Keratinocyte (primary cell): ENCODE data around the gene CDH12. TPM values are rescaled to one million over a fixed set of nuclear protein-coding genes. Genes with fewer than 3 reads are reported as not detected.

Experiments used
- DNase-seq: peaks from one replicate; pipeline ENCODE4 v3.0.0-alpha.2; 2011; ENCODE audit warnings: low read depth, missing footprints, low spot score
- FAIRE-seq: peaks from 2 replicates; lab custom pipeline; 2011; peaks lifted over from hg19 to GRCh38; lab: Jason Lieb, UNC
- H2AFZ ChIP-seq: 2 replicates; pipeline ENCODE4 v1.6.0; 2012; ENCODE audit warnings: low read length, control low read depth, inconsistent platforms; ENCODE audit not compliant: control insufficient read depth
- H3K27ac ChIP-seq: 2 replicates; pipeline ENCODE4 v1.5.1; 2011; ENCODE audit warnings: low read length; ENCODE audit not compliant: control insufficient read depth, insufficient read depth
- H3K27me3 ChIP-seq: 3 replicates; pipeline ENCODE4 v1.6.0; 2011; ENCODE audit warnings: low read length; ENCODE audit not compliant: control insufficient read depth, insufficient read depth; ENCODE audit errors: extremely low read depth
- H3K36me3 ChIP-seq, 2 experiments: 2 replicates in 1 of 2; 3 replicates in 1 of 2; pipeline ENCODE4 v1.5.1; 2011; ENCODE audit warnings: low read length in 2 of 2, mild to moderate bottlenecking in 1 of 2; ENCODE audit not compliant: control insufficient read depth in 2 of 2, insufficient read depth in 2 of 2; ENCODE audit errors: extremely low read depth in 1 of 2
- H3K4me1 ChIP-seq: 3 replicates; pipeline ENCODE4 v1.5.1; 2011; ENCODE audit warnings: low read length; ENCODE audit not compliant: control insufficient read depth, insufficient read depth; ENCODE audit errors: extremely low read depth
- H3K4me2 ChIP-seq: 3 replicates; pipeline ENCODE4 v1.6.0; 2011; ENCODE audit warnings: low read depth, low read length; ENCODE audit not compliant: control insufficient read depth, insufficient read depth; ENCODE audit errors: extremely low read depth
- H3K4me3 ChIP-seq, 3 experiments: fragments of 200-600 bp in 1 of 3; sonication (generic) in 1 of 3; 2 replicates in 2 of 3; 3 replicates in 1 of 3; pipeline ENCODE4 v1.5.1; 2011 to 2016; ENCODE audit warnings: low read length in 3 of 3, mild to moderate bottlenecking in 3 of 3, control low read depth in 2 of 3, inconsistent platforms in 1 of 3, low read depth in 1 of 3, mixed read lengths in 1 of 3, mixed run types in 1 of 3, moderate library complexity in 1 of 3; ENCODE audit not compliant: control insufficient read depth in 2 of 3, insufficient read depth in 2 of 3; ENCODE audit errors: extremely low read depth in 1 of 3
- H3K79me2 ChIP-seq: 2 replicates; pipeline ENCODE4 v1.6.0; 2012; ENCODE audit warnings: low read length; ENCODE audit not compliant: control insufficient read depth, insufficient read depth
- H3K9ac ChIP-seq: 3 replicates; pipeline ENCODE4 v1.6.0; 2011; ENCODE audit warnings: low read length; ENCODE audit not compliant: control insufficient read depth, insufficient read depth; ENCODE audit errors: extremely low read depth
- H3K9me1 ChIP-seq: 3 replicates; pipeline ENCODE4 v1.6.0; 2011; ENCODE audit warnings: low read length; ENCODE audit not compliant: control insufficient read depth, insufficient read depth; ENCODE audit errors: extremely low read depth
- H3K9me3 ChIP-seq: 2 replicates; pipeline ENCODE4 v1.5.1; 2012; ENCODE audit warnings: low read depth, low read length; ENCODE audit not compliant: control insufficient read depth
- H4K20me1 ChIP-seq: 3 replicates; pipeline ENCODE4 v1.6.0; 2011; ENCODE audit warnings: low read length; ENCODE audit not compliant: control insufficient read depth, insufficient read depth; ENCODE audit errors: extremely low read depth
- EZH2 ChIP-seq: IDR thresholded peaks from one replicate; pipeline ENCODE4 v1.6.1; 2012; ENCODE audit warnings: inconsistent platforms, mild to moderate bottlenecking, low read length, moderate library complexity
- dilution Hi-C: fragments of 300-500 bp; cut with MboI; formaldehyde crosslinking; loops from one replicate; pipeline ENCODE4 v1.7.0; 2020; ENCODE audit warnings: low sequenced_read_pairs; ENCODE audit not compliant: extremely low pct_ligation_motif_present
- polyA plus RNA-seq, 5 experiments: library from polyadenylated mRNA; depleted of rRNA in 3 of 5; stranded (reverse) in 3 of 5; stranded (forward) in 1 of 5; unstranded in 1 of 5; fragments of >200 nt; gene quantifications; 1 replicate in 1 of 5; 2 replicates in 3 of 5; 3 replicates in 1 of 5; pipeline versions ENCODE4 v1.2.1 to v1.2.3, GENCODE V29; 2011 to 2012; ENCODE audit warnings: missing spikeins in 2 of 5, low read depth in 1 of 5, low replicate concordance in 1 of 5
- TF ChIP-seq, protein P1 (sequence below), 3 experiments: IDR thresholded peaks in 1 of 3; conservative IDR thresholded peaks in 1 of 3; optimal IDR thresholded peaks in 1 of 3; 2 replicates in 2 of 3; 3 replicates in 1 of 3; pipeline versions ENCODE3 to v1.5.1; 2011; ENCODE audit warnings: low read length in 3 of 3, mild to moderate bottlenecking in 3 of 3, moderate library complexity in 2 of 3, control low read depth in 1 of 3, inconsistent platforms in 1 of 3; ENCODE audit not compliant: insufficient read depth in 2 of 3; ENCODE audit errors: extremely low read depth in 1 of 3

The CDH12 gene
- polyA plus RNA-seq, 1 donor (not counting 4 experiments of a cell fraction or from before 2014, with no cell fraction given): not detected

DNA sequence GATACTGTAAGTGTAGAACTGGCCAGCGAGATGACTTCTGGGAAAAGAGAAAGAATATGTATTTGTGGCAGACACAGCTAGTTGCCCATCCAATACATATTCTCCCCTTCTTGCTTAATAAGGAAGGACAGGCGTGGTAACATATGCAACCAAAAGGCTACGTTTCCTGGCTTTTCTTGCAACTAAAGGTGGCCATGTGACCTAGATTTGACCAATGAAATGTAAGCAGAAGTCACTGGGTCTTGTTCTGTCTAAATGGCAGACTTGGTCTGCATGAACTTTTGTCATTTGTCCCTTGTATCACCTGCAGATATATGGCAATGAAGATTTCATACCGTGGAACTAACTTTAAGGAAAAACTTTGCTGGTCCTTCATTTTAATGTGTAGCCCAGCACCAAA is 183.8 kb downstream of the CDH12 start:
- H2AFZ ChIP-seq: no peak overlapping the region
- H3K4me2 ChIP-seq: no peak overlapping the region
- H3K27me3 ChIP-seq: no peaks in the 10 kb centered on the region
- H3K79me2 ChIP-seq: no peaks in the 10 kb centered on the region
- H4K20me1 ChIP-seq: no peaks in the 10 kb centered on the region
- H3K9me3 ChIP-seq: no peaks in the 10 kb centered on the region
- no peaks in the 10 kb centered on the region for H3K36me3 ChIP-seq
- no peaks in the 10 kb centered on the region for H3K9me1 ChIP-seq
- TF ChIP-seq, protein P1, sequence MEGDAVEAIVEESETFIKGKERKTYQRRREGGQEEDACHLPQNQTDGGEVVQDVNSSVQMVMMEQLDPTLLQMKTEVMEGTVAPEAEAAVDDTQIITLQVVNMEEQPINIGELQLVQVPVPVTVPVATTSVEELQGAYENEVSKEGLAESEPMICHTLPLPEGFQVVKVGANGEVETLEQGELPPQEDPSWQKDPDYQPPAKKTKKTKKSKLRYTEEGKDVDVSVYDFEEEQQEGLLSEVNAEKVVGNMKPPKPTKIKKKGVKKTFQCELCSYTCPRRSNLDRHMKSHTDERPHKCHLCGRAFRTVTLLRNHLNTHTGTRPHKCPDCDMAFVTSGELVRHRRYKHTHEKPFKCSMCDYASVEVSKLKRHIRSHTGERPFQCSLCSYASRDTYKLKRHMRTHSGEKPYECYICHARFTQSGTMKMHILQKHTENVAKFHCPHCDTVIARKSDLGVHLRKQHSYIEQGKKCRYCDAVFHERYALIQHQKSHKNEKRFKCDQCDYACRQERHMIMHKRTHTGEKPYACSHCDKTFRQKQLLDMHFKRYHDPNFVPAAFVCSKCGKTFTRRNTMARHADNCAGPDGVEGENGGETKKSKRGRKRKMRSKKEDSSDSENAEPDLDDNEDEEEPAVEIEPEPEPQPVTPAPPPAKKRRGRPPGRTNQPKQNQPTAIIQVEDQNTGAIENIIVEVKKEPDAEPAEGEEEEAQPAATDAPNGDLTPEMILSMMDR (optimal IDR thresholded peaks at IDR 0.05 in 1 of 3, IDR thresholded peaks at IDR 0.05 in 1 of 3, conservative IDR thresholded peaks at IDR 0.05 in 1 of 3; ENCODE audit: extremely low read depth in 1 of 3, insufficient read depth in 2 of 3, low read length in 3 of 3): no peak
- TF ChIP-seq EZH2: no peak
- H3K4me3 ChIP-seq: no peak overlapping the region
- DNase-seq (no peak), FAIRE-seq (no peak)
- no peaks in the 10 kb centered on the region for H3K4me1 ChIP-seq
- no peak overlapping the region for H3K27ac ChIP-seq
- dilution Hi-C loops: no loop called here
- H3K9ac ChIP-seq: no peak overlapping the region

DNA sequence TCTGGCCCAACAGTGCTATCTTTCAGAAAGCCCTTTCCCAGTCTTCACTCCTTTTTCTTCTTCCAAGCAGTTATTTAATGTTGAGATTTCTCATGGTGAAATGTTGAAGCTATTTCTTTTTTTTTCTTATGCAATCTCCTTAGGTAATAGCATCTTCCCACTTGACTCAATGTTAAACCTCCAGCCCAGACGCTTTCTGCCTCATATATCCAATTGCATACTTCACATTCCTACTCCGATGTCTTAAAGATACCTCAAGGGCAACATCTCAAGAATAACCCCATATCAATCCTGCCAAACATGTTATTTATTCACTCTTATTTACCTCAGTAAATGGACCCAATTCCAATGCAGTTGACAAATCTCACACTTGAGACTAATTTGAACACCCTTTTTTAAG is 187.3 kb downstream of the CDH12 start:
- H3K9me3 ChIP-seq: no peaks in the 10 kb centered on the region
- dilution Hi-C loops: no loop called here
- H3K4me3 ChIP-seq: no peak overlapping the region
- H3K36me3 ChIP-seq: no peaks in the 10 kb centered on the region
- no peaks in the 10 kb centered on the region for H3K27me3 ChIP-seq
- DNase-seq (no peak), FAIRE-seq (no peak)
- no peak overlapping the region for H3K27ac ChIP-seq
- no peaks in the 10 kb centered on the region for H3K9me1 ChIP-seq
- no peak overlapping the region for H2AFZ ChIP-seq
- no peak overlapping the region for H3K9ac ChIP-seq
- no peaks in the 10 kb centered on the region for H3K4me1 ChIP-seq
- TF ChIP-seq, protein P1 (optimal IDR thresholded peaks at IDR 0.05 in 1 of 3, IDR thresholded peaks at IDR 0.05 in 1 of 3, conservative IDR thresholded peaks at IDR 0.05 in 1 of 3; ENCODE audit: extremely low read depth in 1 of 3, insufficient read depth in 2 of 3, low read length in 3 of 3): no peak
- TF ChIP-seq EZH2: no peak
- no peaks in the 10 kb centered on the region for H4K20me1 ChIP-seq
- no peaks in the 10 kb centered on the region for H3K79me2 ChIP-seq
- H3K4me2 ChIP-seq: no peak overlapping the region
